ENCODE data around the gene IMMP2L. TPM values are rescaled to one million over a fixed set of nuclear protein-coding genes. Genes with fewer than 3 reads are reported as not detected.

IMMP2L gene
- total and polyA plus RNA-seq, 2 of the 8 experiments (the other 6 are each of a cell fraction or from before 2014, with no cell fraction given) = 2.3 to 10.1 TPM

DNA sequence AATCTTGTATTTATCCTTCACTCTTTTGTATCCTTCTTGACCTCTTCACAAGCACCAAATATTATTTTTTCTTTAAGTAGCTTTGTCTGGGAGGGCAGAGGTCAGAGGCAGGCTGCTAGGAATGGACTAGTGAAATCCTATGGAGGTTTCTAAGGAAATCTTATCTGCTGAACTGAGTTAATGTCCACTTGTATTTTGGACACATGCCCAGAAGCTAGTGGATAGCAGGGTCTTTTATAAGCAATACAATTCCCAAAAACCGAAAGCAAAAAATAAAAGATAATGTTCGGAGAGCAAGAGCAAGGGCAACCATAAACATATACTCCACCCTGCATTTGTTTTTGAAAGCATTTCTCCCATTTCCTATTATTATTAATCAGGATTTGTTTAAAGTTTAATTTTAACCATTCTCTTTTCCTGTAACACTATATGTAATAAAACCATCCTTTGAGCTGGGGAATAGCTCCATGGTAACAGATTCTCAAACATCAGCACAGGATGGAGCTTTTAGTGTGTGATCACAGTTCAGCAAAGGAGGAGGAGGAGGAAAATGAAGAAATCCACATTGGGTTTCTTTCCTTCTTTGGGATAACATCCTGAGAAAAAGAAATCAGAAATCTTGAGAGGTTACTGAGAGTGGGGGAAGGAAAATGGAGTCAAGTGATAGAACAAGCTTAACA, 799.6 kb downstream of the IMMP2L start (continued):
- TF ChIP-seq, protein P1, sequence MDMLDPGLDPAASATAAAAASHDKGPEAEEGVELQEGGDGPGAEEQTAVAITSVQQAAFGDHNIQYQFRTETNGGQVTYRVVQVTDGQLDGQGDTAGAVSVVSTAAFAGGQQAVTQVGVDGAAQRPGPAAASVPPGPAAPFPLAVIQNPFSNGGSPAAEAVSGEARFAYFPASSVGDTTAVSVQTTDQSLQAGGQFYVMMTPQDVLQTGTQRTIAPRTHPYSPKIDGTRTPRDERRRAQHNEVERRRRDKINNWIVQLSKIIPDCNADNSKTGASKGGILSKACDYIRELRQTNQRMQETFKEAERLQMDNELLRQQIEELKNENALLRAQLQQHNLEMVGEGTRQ (IDR thresholded peaks at IDR 0.05; ENCODE audit: low read length) = no peak
- no peak for TF ChIP-seq POLR2AphosphoS5 (IDR thresholded peaks at IDR 0.05; ENCODE audit: low read depth, low read length)

All from H1 (cell line).